HuH-7 (cell line): ENCODE data around the gene UTY.

Experiments used
- DNase-seq: peaks from one replicate; pipeline ENCODE4 v3.0.0; 2011; ENCODE audit warnings: low spot score

UTY gene

DNA sequence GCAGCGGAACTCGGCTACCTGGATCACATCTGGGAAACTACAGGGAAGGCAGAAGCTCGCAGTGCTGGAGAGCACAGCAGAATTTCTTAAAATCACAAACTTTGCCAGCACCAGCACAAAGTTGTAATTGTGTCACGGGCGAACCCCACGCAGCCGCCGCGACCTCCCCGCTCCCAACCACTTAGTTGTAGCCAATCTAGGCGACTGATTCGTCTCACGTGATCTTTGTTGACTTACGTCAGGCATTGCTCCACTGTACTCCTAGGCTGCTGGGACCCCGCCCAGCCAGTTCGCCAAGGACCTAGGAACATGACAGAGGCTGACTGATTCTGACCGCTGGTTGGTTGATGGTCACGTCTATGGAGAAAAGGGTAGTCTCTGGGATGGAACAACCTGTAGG, at the start of gene UTY:
TSS of gene UTY (minus strand) at position 206 of the 400 bp plus-strand sequence. CDS start 368 bp downstream, outside the sequence.
- no peak for DNase-seq

DNA sequence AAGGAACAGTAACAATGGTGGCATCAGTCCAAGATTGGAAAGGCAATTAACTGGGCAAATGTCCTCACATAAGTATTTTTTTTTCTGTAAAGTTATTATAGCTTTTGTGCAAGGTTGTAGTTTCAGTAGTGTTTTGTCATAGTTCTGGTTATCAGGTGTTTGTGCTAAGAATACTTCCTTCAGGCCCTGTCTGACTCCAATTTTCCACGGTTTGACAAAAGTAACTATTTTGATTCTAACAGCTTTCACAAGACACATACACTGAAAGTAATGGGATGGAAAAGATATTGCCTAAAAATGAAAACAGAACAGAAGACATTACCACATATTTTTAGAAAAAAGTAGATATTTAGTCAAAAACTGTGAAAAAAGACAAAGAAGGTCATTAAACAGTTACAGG, 40.6 kb upstream of the UTY start:
- DNase-seq = no peak

GRCh38 chrY:13501215-13501614, 21.4 kb upstream of the UTY start:
- DNase-seq = no peak

GRCh38 chrY:13493737-13494136, 13.9 kb upstream of the UTY start:
- no peak for DNase-seq

GRCh38 chrY:13492408-13492807, 12.6 kb upstream of the UTY start:
- no peak for DNase-seq

DNA sequence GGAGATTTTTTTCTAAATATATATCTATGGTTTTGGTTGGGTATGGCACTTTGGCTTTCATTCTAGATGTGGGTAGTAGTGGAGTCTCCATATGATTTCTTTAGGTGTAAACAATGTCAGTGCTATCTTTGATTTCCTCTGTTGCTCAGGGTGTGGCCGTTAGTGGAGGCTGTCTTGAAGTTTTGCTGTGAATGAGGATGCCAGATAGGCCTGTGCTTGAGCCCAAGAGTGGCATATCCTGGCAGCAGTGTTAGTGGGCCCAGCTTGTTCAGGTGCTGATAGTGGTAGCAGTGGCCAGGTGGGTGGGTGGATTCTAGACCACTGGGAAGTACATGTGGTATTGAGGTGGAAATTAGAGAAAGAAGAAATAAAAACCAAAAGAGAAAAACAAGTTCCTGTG, 8.9 kb upstream of the UTY start:
- no peak for DNase-seq

GRCh38 chrY:13479121-13479711, 617 bp downstream of the UTY start:
- DNase-seq = no peak

- no peak for DNase-seq
Observed at GRCh38 chrY:13478126-13478785, 1.6 kb downstream of the UTY start.

GRCh38 chrY:13474997-13475396, 4.8 kb downstream of the UTY start:
- DNase-seq = no peak

GRCh38 chrY:13451572-13451971, 28.3 kb downstream of the UTY start:
- DNase-seq = no peak

DNA sequence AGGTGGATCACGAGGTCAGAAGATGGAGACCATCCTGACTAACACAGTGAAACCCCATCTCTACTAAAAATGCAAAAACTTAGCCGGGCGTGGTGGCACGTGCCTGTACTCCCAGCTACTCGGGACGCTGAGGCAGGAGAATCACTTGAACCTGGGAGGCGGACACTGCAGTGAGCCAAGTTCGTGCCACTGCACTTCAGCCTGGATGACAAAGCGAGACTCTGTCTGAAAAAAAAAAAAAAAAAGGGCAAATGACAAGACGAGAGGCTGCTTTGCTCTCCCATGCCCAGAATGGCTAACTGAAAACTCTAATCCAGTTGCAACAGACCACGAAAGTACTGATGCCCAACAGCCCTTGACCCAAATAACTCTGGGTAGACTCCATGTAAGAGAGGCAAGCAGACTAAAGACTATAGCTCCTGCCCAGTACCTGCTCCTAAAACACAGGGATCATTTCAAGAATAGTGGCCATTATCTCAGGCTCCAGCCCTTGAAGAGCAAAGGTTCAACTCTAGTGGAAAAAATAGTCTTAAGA, 29.2 kb downstream of the UTY start:
- no peak for DNase-seq

GRCh38 chrY:13445566-13445965, 34.3 kb downstream of the UTY start:
- no peak for DNase-seq

GRCh38 chrY:13443146-13443545, 36.7 kb downstream of the UTY start:
- DNase-seq = no peak

GRCh38 chrY:13440811-13441210, 39.0 kb downstream of the UTY start:
- DNase-seq = no peak

GRCh38 chrY:13435968-13436937, 43.6 kb downstream of the UTY start:
- DNase-seq = no peak

- DNase-seq = no peak
Observed at GRCh38 chrY:13435206-13435967, 44.4 kb downstream of the UTY start.

- no peak for DNase-seq
Observed at GRCh38 chrY:13432293-13433025, 47.4 kb downstream of the UTY start.

DNA sequence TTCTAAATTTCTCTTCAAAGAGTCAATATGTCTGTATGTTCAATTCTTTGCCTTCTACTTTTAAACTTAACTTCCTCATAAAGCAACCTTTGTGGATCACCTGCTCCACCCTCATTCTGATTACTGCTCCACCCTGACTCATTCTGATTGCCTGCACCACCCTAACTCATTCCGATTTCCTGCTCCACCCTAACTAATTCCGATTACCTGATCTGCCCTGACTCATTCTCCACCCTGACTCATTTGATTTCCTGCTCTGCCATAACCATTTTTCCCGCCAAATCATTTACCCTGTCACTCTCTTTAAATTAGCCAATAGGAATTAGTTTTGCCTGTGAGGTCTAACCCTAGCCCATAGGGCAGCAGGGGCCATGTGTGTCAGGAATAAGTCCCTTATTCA, 50.3 kb downstream of the UTY start:
- no peak for DNase-seq

GRCh38 chrY:13423281-13423732, 56.5 kb downstream of the UTY start:
- no peak for DNase-seq

DNA sequence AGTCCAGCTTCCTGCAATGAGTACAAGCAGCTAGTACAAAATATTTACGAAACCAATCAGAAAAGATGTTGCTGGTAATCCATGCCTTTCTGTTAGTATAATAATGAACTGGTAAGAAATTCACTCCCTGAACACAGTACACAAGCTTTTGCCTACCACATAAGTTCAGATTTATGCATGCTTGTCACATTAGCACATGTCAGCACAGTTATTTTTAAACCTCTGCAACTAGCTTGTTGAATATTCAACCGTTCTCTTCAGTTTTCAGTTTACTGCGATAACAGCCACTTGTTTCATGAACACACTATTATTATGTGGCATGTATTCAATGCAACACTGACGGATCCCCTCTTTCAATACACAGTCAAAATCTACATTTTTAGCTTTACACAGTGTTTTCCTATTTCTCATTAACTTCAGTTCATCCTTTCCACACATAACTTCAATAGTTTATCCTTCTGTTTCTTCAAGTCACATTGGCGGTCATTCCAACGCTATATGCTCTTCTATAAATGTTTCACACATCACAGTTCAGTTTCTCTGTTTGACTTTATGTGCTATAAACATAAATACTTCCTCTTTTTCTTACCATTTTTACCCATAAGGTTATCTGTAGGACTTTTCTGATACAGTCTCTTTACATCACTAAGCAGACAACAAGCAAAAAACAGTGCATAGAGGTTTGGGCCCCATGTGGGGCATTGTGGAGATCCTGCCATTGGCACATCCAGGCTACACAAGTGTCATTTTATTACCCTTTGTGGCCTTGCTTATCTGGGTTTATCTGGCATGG, 62.8 kb downstream of the UTY start:
- no peak for DNase-seq
